K562 (cell line): Measurements from ENCODE around the gene F12. TPM values are rescaled to one million over a fixed set of nuclear protein-coding genes. Genes with fewer than 3 reads are reported as not detected.

ENCODE experiments used
- ASH1L ChIP-seq: fragments of 450-650 bp; IDR thresholded peaks from 2 replicates; pipeline ENCODE4 v1.6.1; 2018; ENCODE audit warnings: borderline replicate concordance, mild to moderate bottlenecking, low read depth; ENCODE audit not compliant: partially characterized antibody
- KAT7 ChIP-seq: sonication (generic); formaldehyde crosslinking; IDR thresholded peaks from 2 replicates; pipeline ENCODE4 v1.8.0; 2022; ENCODE audit warnings: missing genetic modification reagents, mild to moderate bottlenecking, borderline replicate concordance
- MXD1 ChIP-seq: fragments of 250-450 bp; sonication (Bioruptor Pico); IDR thresholded peaks from 2 replicates; pipeline ENCODE4 v1.8.0; 2021; ENCODE audit warnings: borderline replicate concordance, mild to moderate bottlenecking, moderate library complexity; ENCODE audit not compliant: poor library complexity, severe bottlenecking
- NFATC3 ChIP-seq: fragments of 450-650 bp; IDR thresholded peaks from 2 replicates; pipeline ENCODE4 v1.6.1; 2017; ENCODE audit warnings: mild to moderate bottlenecking
- POLR2AphosphoS5 ChIP-seq: IDR thresholded peaks from 2 replicates; pipeline ENCODE4 v1.6.1; 2011; ENCODE audit warnings: mild to moderate bottlenecking, low read depth, low read length, moderate library complexity; ENCODE audit not compliant: control insufficient read depth, insufficient read depth
- POLR2G ChIP-seq: fragments of 200-400 bp; formaldehyde crosslinking; IDR thresholded peaks from 2 replicates; pipeline ENCODE4 v1.6.1; 2017; ENCODE audit warnings: low read depth, mild to moderate bottlenecking, antibody characterized with exemption, low read length, moderate library complexity
- RBFOX2 ChIP-seq: fragments of 200-400 bp; formaldehyde crosslinking; IDR thresholded peaks from 2 replicates; pipeline ENCODE4 v1.6.1; 2017; ENCODE audit warnings: low read depth, mild to moderate bottlenecking, low read length, moderate library complexity
- RBM15 ChIP-seq: fragments of 200-400 bp; formaldehyde crosslinking; IDR thresholded peaks from 2 replicates; pipeline ENCODE4 v1.6.1; 2018; ENCODE audit warnings: mild to moderate bottlenecking, low read length, moderate library complexity; ENCODE audit not compliant: insufficient read depth
- RBM22 ChIP-seq: fragments of 200-400 bp; formaldehyde crosslinking; IDR thresholded peaks from 2 replicates; pipeline ENCODE4 v1.6.1; 2018; ENCODE audit warnings: low read length, low read depth; ENCODE audit not compliant: poor library complexity, severe bottlenecking
- SUPT5H ChIP-seq: fragments of 450-650 bp; IDR thresholded peaks from 2 replicates; pipeline ENCODE4 v1.6.1; 2016
- WHSC1 ChIP-seq: IDR thresholded peaks from one replicate; pipeline ENCODE4 v1.6.1; 2012; ENCODE audit warnings: low read length, control low read depth, inconsistent platforms
- ZBTB17 ChIP-seq: fragments of 450-650 bp; formaldehyde crosslinking; IDR thresholded peaks from 2 replicates; pipeline ENCODE4 v1.4.0; 2020; ENCODE audit warnings: mild to moderate bottlenecking
- ZC3H4 ChIP-seq: sonication (generic); formaldehyde crosslinking; IDR thresholded peaks from 2 replicates; pipeline ENCODE4 v1.9.0; 2021; ENCODE audit warnings: missing genetic modification reagents, borderline replicate concordance
- ZNF41 ChIP-seq: fragments of 250-450 bp; sonication (Bioruptor Pico); conservative IDR thresholded peaks from 2 replicates; pipeline ENCODE4 v1.4.0; 2020; ENCODE audit warnings: mild to moderate bottlenecking
- ZNF75A ChIP-seq: fragments of 450-650 bp; formaldehyde crosslinking; IDR thresholded peaks from 2 replicates; pipeline ENCODE4 v1.4.0; 2020; ENCODE audit warnings: mild to moderate bottlenecking
- polyA plus RNA-seq, 8 experiments: library from polyadenylated mRNA; depleted of rRNA in 4 of 8; stranded (reverse) in 5 of 8; unstranded in 3 of 8; fragments of >200 nt; fragmentation: Nextera tagmentation in 2 of 8; fragmentation: Illumina TruSeq in 1 of 8; extraction: Ambion mirVana in 2 of 8; extraction: Trizol in 1 of 8; gene quantifications; 2 replicates each; pipeline versions ENCODE4 v1.2.1 to v1.2.3, GENCODE V29; 2011 to 2014; ENCODE audit warnings: inconsistent platforms in 1 of 8, missing spikeins in 1 of 8
- total RNA-seq, 7 experiments: library from RNA; depleted of rRNA in 6 of 7; stranded (reverse); fragments of >200 nt in 6 of 7; fragmentation: Illumina TruSeq in 2 of 7; extraction: Trizol in 2 of 7; gene quantifications; 2 replicates each; pipeline versions ENCODE4 v1.2.1 to v1.2.3, GENCODE V29; 2011 to 2021; ENCODE audit warnings: low replicate concordance in 1 of 7
- TF ChIP-seq, protein P1 (sequence below): sonication (generic); formaldehyde crosslinking; IDR thresholded peaks from 2 replicates; pipeline ENCODE4 v1.8.0; 2023; ENCODE audit warnings: missing genetic modification reagents, mild to moderate bottlenecking, borderline replicate concordance
- TF ChIP-seq, protein P2 (sequence below): fragments of 450-650 bp; formaldehyde crosslinking; conservative IDR thresholded peaks from 2 replicates; pipeline ENCODE4 v1.4.0; 2022; ENCODE audit warnings: mild to moderate bottlenecking, missing genetic modification characterization
- TF ChIP-seq, protein P3 (sequence below): IDR thresholded peaks from 3 replicates; pipeline ENCODE4 v1.6.1; 2011; ENCODE audit warnings: borderline replicate concordance, mild to moderate bottlenecking, moderate library complexity; ENCODE audit not compliant: insufficient read length; ENCODE audit errors: extremely low read depth

F12 gene
- total and polyA plus RNA-seq, 9 of the 15 experiments (the other 6 are each of a cell fraction or from before 2014, with no cell fraction given), result 0.59 to 18.3 (median 3.6) TPM

DNA sequence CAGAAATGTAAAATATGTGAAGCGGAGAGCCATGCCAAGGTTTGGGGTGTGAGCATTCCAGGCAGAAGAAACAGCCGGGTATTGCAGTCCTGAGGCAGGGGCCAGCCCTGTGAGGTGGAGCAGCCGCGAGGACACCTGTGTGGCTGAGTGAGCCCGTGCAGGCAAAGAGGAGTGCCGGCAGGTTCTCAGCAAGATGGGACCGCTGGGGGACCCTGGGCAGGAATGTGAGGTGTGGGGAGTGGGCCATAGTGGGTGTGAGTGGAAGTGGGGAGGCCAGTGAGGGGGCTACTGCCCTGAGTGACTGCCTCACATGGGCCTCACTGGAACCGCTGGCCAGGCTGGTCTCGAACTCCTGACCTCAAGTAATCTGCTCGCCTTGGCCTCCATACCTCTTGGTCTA lies 29.1 kb upstream of the F12 start (continued):
- TF ChIP-seq, protein P1, sequence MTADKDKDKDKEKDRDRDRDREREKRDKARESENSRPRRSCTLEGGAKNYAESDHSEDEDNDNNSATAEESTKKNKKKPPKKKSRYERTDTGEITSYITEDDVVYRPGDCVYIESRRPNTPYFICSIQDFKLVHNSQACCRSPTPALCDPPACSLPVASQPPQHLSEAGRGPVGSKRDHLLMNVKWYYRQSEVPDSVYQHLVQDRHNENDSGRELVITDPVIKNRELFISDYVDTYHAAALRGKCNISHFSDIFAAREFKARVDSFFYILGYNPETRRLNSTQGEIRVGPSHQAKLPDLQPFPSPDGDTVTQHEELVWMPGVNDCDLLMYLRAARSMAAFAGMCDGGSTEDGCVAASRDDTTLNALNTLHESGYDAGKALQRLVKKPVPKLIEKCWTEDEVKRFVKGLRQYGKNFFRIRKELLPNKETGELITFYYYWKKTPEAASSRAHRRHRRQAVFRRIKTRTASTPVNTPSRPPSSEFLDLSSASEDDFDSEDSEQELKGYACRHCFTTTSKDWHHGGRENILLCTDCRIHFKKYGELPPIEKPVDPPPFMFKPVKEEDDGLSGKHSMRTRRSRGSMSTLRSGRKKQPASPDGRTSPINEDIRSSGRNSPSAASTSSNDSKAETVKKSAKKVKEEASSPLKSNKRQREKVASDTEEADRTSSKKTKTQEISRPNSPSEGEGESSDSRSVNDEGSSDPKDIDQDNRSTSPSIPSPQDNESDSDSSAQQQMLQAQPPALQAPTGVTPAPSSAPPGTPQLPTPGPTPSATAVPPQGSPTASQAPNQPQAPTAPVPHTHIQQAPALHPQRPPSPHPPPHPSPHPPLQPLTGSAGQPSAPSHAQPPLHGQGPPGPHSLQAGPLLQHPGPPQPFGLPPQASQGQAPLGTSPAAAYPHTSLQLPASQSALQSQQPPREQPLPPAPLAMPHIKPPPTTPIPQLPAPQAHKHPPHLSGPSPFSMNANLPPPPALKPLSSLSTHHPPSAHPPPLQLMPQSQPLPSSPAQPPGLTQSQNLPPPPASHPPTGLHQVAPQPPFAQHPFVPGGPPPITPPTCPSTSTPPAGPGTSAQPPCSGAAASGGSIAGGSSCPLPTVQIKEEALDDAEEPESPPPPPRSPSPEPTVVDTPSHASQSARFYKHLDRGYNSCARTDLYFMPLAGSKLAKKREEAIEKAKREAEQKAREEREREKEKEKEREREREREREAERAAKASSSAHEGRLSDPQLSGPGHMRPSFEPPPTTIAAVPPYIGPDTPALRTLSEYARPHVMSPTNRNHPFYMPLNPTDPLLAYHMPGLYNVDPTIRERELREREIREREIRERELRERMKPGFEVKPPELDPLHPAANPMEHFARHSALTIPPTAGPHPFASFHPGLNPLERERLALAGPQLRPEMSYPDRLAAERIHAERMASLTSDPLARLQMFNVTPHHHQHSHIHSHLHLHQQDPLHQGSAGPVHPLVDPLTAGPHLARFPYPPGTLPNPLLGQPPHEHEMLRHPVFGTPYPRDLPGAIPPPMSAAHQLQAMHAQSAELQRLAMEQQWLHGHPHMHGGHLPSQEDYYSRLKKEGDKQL, result no peak
- TF ChIP-seq ZNF41 (CRISPR knock-in tag) (no peak), SUPT5H (peak; percentile 59), KAT7 (CRISPR knock-in tag) (no peak), ASH1L (no peak), ZC3H4 (CRISPR knock-in tag) (no peak), RBM22 (peak; percentile 43), POLR2G (peak; percentile 72), RBM15 (no peak), NFATC3 (no peak), ZNF75A (CRISPR knock-in tag) (no peak), RBFOX2 (peak; percentile 59), MXD1 (no peak), ZBTB17 (no peak), WHSC1 (no peak), POLR2AphosphoS5 (peak; percentile 55; the same call in 1 of the 2 replicates)
- TF ChIP-seq, protein P2, sequence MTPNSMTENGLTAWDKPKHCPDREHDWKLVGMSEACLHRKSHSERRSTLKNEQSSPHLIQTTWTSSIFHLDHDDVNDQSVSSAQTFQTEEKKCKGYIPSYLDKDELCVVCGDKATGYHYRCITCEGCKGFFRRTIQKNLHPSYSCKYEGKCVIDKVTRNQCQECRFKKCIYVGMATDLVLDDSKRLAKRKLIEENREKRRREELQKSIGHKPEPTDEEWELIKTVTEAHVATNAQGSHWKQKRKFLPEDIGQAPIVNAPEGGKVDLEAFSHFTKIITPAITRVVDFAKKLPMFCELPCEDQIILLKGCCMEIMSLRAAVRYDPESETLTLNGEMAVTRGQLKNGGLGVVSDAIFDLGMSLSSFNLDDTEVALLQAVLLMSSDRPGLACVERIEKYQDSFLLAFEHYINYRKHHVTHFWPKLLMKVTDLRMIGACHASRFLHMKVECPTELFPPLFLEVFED (CRISPR knock-in tag), result no peak
- TF ChIP-seq, protein P3, sequence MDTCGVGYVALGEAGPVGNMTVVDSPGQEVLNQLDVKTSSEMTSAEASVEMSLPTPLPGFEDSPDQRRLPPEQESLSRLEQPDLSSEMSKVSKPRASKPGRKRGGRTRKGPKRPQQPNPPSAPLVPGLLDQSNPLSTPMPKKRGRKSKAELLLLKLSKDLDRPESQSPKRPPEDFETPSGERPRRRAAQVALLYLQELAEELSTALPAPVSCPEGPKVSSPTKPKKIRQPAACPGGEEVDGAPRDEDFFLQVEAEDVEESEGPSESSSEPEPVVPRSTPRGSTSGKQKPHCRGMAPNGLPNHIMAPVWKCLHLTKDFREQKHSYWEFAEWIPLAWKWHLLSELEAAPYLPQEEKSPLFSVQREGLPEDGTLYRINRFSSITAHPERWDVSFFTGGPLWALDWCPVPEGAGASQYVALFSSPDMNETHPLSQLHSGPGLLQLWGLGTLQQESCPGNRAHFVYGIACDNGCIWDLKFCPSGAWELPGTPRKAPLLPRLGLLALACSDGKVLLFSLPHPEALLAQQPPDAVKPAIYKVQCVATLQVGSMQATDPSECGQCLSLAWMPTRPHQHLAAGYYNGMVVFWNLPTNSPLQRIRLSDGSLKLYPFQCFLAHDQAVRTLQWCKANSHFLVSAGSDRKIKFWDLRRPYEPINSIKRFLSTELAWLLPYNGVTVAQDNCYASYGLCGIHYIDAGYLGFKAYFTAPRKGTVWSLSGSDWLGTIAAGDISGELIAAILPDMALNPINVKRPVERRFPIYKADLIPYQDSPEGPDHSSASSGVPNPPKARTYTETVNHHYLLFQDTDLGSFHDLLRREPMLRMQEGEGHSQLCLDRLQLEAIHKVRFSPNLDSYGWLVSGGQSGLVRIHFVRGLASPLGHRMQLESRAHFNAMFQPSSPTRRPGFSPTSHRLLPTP, result no peak
